Measurements from ENCODE around the gene HSD17B4.
"Not testable (repeated sequence)": the region's sequence is repeated elsewhere in the genome, so short reads cannot be mapped to it uniquely, and the experiment has no call there.

DNA sequence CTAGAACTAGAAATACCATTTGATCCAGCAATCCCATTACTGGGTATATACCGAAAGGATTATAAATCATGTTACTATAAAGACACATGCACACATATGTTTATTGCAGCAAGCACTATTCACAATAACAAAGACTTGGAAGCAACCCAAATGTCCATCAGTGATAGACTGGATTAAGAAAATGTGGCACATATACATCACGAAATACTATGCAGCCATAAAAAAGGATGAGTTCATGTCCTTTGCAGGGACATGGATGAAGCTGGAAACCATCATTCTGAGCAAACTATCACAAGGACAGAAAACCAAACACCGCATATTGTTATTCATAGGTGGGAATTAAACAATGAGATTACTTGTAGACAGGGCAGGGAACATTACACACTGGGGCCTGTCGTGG, 7.7 kb upstream of the HSD17B4 start:
- TF ChIP-seq, protein P1, sequence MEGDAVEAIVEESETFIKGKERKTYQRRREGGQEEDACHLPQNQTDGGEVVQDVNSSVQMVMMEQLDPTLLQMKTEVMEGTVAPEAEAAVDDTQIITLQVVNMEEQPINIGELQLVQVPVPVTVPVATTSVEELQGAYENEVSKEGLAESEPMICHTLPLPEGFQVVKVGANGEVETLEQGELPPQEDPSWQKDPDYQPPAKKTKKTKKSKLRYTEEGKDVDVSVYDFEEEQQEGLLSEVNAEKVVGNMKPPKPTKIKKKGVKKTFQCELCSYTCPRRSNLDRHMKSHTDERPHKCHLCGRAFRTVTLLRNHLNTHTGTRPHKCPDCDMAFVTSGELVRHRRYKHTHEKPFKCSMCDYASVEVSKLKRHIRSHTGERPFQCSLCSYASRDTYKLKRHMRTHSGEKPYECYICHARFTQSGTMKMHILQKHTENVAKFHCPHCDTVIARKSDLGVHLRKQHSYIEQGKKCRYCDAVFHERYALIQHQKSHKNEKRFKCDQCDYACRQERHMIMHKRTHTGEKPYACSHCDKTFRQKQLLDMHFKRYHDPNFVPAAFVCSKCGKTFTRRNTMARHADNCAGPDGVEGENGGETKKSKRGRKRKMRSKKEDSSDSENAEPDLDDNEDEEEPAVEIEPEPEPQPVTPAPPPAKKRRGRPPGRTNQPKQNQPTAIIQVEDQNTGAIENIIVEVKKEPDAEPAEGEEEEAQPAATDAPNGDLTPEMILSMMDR (IDR thresholded peaks at IDR 0.05): not testable (repeated sequence)
- TF ChIP-seq POLR2A (IDR thresholded peaks at IDR 0.05; ENCODE audit: low read depth): not testable (repeated sequence)

Data from esophagus muscularis mucosa (tissue), 3 donors.